Right lobe of liver (tissue), 4 donors: Measurements from ENCODE around the gene SLC1A3.

ENCODE experiments used
- CTCF ChIP-seq, 4 donors: fragments of 200-600 bp in 3 of 4; fragments of 450-650 bp in 1 of 4; IDR thresholded peaks; one replicate each; pipeline versions ENCODE4 v1.5.1 to v1.8.0; 2016 to 2022; ENCODE audit warnings: antibody characterized with exemption in 4 of 4, mild to moderate bottlenecking in 2 of 4
- POLR2A ChIP-seq: fragments of 450-650 bp; IDR thresholded peaks from one replicate; pipeline ENCODE4 v1.6.1; 2017; ENCODE audit warnings: antibody characterized with exemption, mild to moderate bottlenecking
- donor health status: DM: no; HTN: no; CAD: no.
- donor health status: DM: no; HTN: no; CAD: no.
- donor health status: DM: no; HTN: yes; CAD: no.

- TF ChIP-seq POLR2A (no peak), CTCF (IDR thresholded peaks at IDR 0.05) (no peak)
Measured at GRCh38 chr5:36607838-36608783, 1.7 kb downstream of the SLC1A3 start.
